HepG2 (cell line): ENCODE results near the gene NELFCD. TPM values are rescaled to one million over a fixed set of nuclear protein-coding genes. Genes with fewer than 3 reads are reported as not detected.

ENCODE experiments used
- FOXC1 ChIP-seq: sonication (generic); formaldehyde crosslinking; IDR thresholded peaks from 2 replicates; pipeline ENCODE4 v1.8.0; 2022; ENCODE audit warnings: mild to moderate bottlenecking, missing genetic modification reagents, borderline replicate concordance
- GZF1 ChIP-seq: sonication (generic); formaldehyde crosslinking; IDR thresholded peaks from 2 replicates; pipeline ENCODE4 v1.5.1; 2020; ENCODE audit warnings: mild to moderate bottlenecking, missing genetic modification reagents
- KDM1A ChIP-seq: IDR thresholded peaks from 2 replicates; pipeline ENCODE4 v1.6.1; 2016; ENCODE audit warnings: missing compliant biosample characterization
- MZF1 ChIP-seq: sonication (generic); formaldehyde crosslinking; IDR thresholded peaks from 2 replicates; pipeline ENCODE4 v1.8.1; 2023; ENCODE audit warnings: mild to moderate bottlenecking, missing genetic modification reagents, borderline replicate concordance
- RBM39 ChIP-seq: fragments of 200-400 bp; formaldehyde crosslinking; IDR thresholded peaks from one replicate; pipeline ENCODE4 v1.6.1; 2018; ENCODE audit warnings: antibody characterized with exemption, mild to moderate bottlenecking, low read depth, low read length; ENCODE audit not compliant: poor library complexity, severe bottlenecking
- SATB2 ChIP-seq: sonication (generic); formaldehyde crosslinking; IDR thresholded peaks from 2 replicates; pipeline ENCODE4 v1.5.0; 2020; ENCODE audit warnings: missing genetic modification reagents
- SMAD1 ChIP-seq: sonication (generic); formaldehyde crosslinking; IDR thresholded peaks from 2 replicates; pipeline ENCODE4 v1.4.0; 2020; ENCODE audit warnings: missing genetic modification reagents, low read depth, mild to moderate bottlenecking, borderline replicate concordance
- SP1 ChIP-seq, 2 experiments: fragments of 450-650 bp in 1 of 2; sonication (generic) in 1 of 2; formaldehyde crosslinking in 1 of 2; IDR thresholded peaks; 2 replicates each; pipeline versions ENCODE4 v1.4.0 to v1.6.1; 2016 to 2020; ENCODE audit warnings: missing genetic modification reagents in 1 of 2
- U2AF2 ChIP-seq: fragments of 200-400 bp; formaldehyde crosslinking; IDR thresholded peaks from 2 replicates; pipeline ENCODE4 v1.6.1; 2017; ENCODE audit warnings: low read depth, mild to moderate bottlenecking, low read length
- ZNF136 ChIP-seq: sonication (generic); formaldehyde crosslinking; IDR thresholded peaks from 2 replicates; pipeline ENCODE4 v1.8.1; 2022; ENCODE audit warnings: low read depth, mild to moderate bottlenecking, moderate library complexity, missing genetic modification reagents
- ZNF460 ChIP-seq: sonication (generic); formaldehyde crosslinking; IDR thresholded peaks from 2 replicates; pipeline ENCODE4 v1.5.1; 2020; ENCODE audit warnings: missing genetic modification reagents, mild to moderate bottlenecking, borderline replicate concordance
- ZNF567 ChIP-seq: sonication (generic); formaldehyde crosslinking; IDR thresholded peaks from 2 replicates; pipeline ENCODE4 v1.8.1; 2023; ENCODE audit warnings: mild to moderate bottlenecking, missing genetic modification reagents, borderline replicate concordance
- ZNF572 ChIP-seq: sonication (generic); formaldehyde crosslinking; IDR thresholded peaks from 2 replicates; pipeline ENCODE4 v1.5.1; 2020; ENCODE audit warnings: mild to moderate bottlenecking, missing genetic modification reagents
- ZNF879 ChIP-seq: sonication (generic); formaldehyde crosslinking; IDR thresholded peaks from 2 replicates; pipeline ENCODE4 v1.8.1; 2023; ENCODE audit warnings: missing genetic modification reagents
- polyA plus RNA-seq, 8 experiments: library from polyadenylated mRNA; depleted of rRNA in 3 of 8; stranded (reverse) in 7 of 8; unstranded in 1 of 8; fragments of >200 nt; fragmentation: Illumina TruSeq in 4 of 8; extraction: Trizol in 4 of 8; gene quantifications; 2 replicates each; pipeline versions ENCODE4 v1.2.1 to v1.2.3, GENCODE V29; 2011 to 2016; ENCODE audit warnings: low read depth in 4 of 8, missing spikeins in 1 of 8, mixed read lengths in 1 of 8; ENCODE audit not compliant: insufficient read depth in 1 of 8
- total RNA-seq, 5 experiments: library from RNA; depleted of rRNA; stranded (reverse); fragments of >200 nt; fragmentation: Illumina TruSeq; extraction: Trizol; gene quantifications; 2 replicates each; pipeline ENCODE4 v1.2.3, GENCODE V29; 2016; ENCODE audit warnings: low read depth in 1 of 5
- TF ChIP-seq, protein P1 (sequence below): fragments of 450-650 bp; IDR thresholded peaks from 2 replicates; pipeline ENCODE4 v1.6.1; 2017; ENCODE audit warnings: mild to moderate bottlenecking
- TF ChIP-seq, protein P2 (sequence below): sonication (generic); formaldehyde crosslinking; IDR thresholded peaks from 2 replicates; pipeline ENCODE4 v1.4.0; 2020; ENCODE audit warnings: missing genetic modification reagents
- TF ChIP-seq, protein P3 (sequence below): IDR thresholded peaks from 2 replicates; pipeline ENCODE4 v1.6.1; 2016; ENCODE audit warnings: mild to moderate bottlenecking
- TF ChIP-seq, protein P4 (sequence below): sonication (generic); formaldehyde crosslinking; IDR thresholded peaks from 2 replicates; pipeline ENCODE4 v1.8.0; 2022; ENCODE audit warnings: missing genetic modification reagents, mild to moderate bottlenecking, inconsistent platforms, borderline replicate concordance

NELFCD gene
- total and polyA plus RNA-seq, 2 of the 13 experiments (the other 11 are each of a cell fraction or from before 2014, with no cell fraction given), result 159 to 203 TPM

DNA sequence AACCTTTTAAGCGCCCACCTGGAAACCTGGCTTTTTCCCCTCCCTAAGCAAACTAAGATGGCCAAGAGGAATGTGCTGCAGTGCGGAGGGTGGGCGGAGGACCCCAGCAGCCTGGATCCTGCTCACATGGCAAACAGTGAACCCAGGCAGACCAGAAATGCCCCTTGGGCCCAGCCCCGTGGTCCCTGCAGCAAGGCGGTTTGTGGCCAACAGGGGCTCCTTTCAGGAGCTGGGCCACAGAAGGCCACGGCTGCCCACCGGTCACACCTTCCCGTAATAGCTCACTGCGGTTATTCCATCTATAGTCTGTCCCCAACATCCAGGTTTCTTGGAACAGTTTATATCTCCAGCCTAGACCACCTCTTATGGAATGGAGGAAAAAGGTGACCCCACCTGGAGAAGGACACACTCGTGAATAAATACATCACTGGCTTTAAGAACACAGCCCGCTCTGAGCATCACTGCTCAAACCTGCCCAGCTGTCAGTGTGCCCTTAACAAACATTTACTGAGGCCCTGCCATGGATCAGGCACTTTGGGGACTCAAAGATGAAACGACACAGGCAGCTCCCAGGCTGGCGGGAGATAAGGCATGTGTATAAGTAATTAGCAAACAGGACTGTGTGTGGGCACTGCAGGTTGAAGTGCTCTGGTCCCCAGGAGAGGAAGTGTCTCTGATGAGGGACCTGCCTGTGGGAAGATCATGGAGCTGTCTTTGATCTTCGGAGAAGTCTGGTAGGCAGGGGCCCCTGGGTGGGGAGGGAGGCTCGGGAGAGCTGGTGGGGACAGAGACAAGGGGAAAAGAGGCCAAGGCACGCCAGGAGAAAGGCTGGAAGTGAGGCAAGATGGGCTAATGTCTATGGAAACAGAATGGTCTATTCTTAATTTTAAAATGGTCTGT, 35.0 kb downstream of the NELFCD start (continued):
- TF ChIP-seq, protein P1, sequence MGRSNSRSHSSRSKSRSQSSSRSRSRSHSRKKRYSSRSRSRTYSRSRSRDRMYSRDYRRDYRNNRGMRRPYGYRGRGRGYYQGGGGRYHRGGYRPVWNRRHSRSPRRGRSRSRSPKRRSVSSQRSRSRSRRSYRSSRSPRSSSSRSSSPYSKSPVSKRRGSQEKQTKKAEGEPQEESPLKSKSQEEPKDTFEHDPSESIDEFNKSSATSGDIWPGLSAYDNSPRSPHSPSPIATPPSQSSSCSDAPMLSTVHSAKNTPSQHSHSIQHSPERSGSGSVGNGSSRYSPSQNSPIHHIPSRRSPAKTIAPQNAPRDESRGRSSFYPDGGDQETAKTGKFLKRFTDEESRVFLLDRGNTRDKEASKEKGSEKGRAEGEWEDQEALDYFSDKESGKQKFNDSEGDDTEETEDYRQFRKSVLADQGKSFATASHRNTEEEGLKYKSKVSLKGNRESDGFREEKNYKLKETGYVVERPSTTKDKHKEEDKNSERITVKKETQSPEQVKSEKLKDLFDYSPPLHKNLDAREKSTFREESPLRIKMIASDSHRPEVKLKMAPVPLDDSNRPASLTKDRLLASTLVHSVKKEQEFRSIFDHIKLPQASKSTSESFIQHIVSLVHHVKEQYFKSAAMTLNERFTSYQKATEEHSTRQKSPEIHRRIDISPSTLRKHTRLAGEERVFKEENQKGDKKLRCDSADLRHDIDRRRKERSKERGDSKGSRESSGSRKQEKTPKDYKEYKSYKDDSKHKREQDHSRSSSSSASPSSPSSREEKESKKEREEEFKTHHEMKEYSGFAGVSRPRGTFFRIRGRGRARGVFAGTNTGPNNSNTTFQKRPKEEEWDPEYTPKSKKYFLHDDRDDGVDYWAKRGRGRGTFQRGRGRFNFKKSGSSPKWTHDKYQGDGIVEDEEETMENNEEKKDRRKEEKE, result no peak
- peak; percentile 30 for TF ChIP-seq RBM39
- TF ChIP-seq, protein P2, sequence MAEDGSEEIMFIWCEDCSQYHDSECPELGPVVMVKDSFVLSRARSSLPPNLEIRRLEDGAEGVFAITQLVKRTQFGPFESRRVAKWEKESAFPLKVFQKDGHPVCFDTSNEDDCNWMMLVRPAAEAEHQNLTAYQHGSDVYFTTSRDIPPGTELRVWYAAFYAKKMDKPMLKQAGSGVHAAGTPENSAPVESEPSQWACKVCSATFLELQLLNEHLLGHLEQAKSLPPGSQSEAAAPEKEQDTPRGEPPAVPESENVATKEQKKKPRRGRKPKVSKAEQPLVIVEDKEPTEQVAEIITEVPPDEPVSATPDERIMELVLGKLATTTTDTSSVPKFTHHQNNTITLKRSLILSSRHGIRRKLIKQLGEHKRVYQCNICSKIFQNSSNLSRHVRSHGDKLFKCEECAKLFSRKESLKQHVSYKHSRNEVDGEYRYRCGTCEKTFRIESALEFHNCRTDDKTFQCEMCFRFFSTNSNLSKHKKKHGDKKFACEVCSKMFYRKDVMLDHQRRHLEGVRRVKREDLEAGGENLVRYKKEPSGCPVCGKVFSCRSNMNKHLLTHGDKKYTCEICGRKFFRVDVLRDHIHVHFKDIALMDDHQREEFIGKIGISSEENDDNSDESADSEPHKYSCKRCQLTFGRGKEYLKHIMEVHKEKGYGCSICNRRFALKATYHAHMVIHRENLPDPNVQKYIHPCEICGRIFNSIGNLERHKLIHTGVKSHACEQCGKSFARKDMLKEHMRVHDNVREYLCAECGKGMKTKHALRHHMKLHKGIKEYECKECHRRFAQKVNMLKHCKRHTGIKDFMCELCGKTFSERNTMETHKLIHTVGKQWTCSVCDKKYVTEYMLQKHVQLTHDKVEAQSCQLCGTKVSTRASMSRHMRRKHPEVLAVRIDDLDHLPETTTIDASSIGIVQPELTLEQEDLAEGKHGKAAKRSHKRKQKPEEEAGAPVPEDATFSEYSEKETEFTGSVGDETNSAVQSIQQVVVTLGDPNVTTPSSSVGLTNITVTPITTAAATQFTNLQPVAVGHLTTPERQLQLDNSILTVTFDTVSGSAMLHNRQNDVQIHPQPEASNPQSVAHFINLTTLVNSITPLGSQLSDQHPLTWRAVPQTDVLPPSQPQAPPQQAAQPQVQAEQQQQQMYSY, result peak; percentile 61; the same call in 1 of the 2 replicates
- peak; percentile 45; the same call in 1 of the 2 replicates for TF ChIP-seq ZNF136 (CRISPR knock-in tag)
- TF ChIP-seq ZNF567 (CRISPR knock-in tag), result no peak
- TF ChIP-seq SP1 (IDR thresholded peaks at IDR 0.05), result no peak
- peak; percentile 50; the same call in 1 of the 2 replicates for TF ChIP-seq SP1 (CRISPR knock-in tag; IDR thresholded peaks at IDR 0.05)
- no peak; the same call in 1 of the 2 replicates for TF ChIP-seq SMAD1 (CRISPR knock-in tag)
- peak; percentile 81; the same call in 1 of the 2 replicates for TF ChIP-seq ZNF572 (CRISPR knock-in tag)
- no peak for TF ChIP-seq SATB2
- TF ChIP-seq ZNF879 (CRISPR knock-in tag), result no peak
- peak; percentile 85; the same call in 1 of the 2 replicates for TF ChIP-seq MZF1 (CRISPR knock-in tag)
- TF ChIP-seq U2AF2, result 0 out of 2 replicates have a peak, but pooled peaks have one; percentile 35
- TF ChIP-seq GZF1 (CRISPR knock-in tag), result no peak; the same call in 1 of the 2 replicates
- TF ChIP-seq, protein P3, sequence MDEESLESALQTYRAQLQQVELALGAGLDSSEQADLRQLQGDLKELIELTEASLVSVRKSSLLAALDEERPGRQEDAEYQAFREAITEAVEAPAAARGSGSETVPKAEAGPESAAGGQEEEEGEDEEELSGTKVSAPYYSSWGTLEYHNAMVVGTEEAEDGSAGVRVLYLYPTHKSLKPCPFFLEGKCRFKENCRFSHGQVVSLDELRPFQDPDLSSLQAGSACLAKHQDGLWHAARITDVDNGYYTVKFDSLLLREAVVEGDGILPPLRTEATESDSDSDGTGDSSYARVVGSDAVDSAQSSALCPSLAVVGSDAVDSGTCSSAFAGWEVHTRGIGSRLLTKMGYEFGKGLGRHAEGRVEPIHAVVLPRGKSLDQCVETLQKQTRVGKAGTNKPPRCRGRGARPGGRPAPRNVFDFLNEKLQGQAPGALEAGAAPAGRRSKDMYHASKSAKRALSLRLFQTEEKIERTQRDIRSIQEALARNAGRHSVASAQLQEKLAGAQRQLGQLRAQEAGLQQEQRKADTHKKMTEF (CRISPR knock-in tag), result peak; percentile 58; the same call in 1 of the 2 replicates
- no peak for TF ChIP-seq ZNF460 (CRISPR knock-in tag)
- TF ChIP-seq FOXC1 (CRISPR knock-in tag), result no peak
- TF ChIP-seq KDM1A (CRISPR knock-in tag), result peak; percentile 89
- TF ChIP-seq, protein P4, sequence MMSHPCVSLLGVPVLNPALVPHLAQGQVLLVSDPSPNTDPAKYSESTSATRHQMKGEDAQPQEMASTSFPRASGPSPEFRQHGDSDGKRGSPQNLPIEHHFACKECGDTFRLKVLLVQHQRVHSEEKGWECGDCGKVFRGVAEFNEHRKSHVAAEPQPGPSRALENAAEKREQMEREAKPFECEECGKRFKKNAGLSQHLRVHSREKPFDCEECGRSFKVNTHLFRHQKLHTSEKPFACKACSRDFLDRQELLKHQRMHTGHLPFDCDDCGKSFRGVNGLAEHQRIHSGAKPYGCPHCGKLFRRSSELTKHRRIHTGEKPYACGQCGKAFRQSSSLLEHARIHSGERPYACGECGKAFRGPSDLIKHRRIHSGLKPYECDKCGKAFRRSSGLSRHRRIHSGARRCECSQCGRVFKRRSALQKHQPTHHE (CRISPR knock-in tag), result no peak
